Breast epithelium (tissue), 3 donors: Measurements from ENCODE around the gene CDC20B.

Experiments used
- POLR2A ChIP-seq: fragments of 450-650 bp; IDR thresholded peaks from one replicate; pipeline ENCODE4 v1.6.1; 2016; ENCODE audit warnings: antibody characterized with exemption, mild to moderate bottlenecking, moderate library complexity
- TF ChIP-seq, protein P1 (sequence below), 3 donors: fragments of 450-650 bp; IDR thresholded peaks; one replicate each; pipeline ENCODE4 v1.5.1; 2016 to 2017; ENCODE audit warnings: antibody characterized with exemption in 3 of 3, mild to moderate bottlenecking in 3 of 3, moderate library complexity in 3 of 3

GRCh38 chr5:55149308-55149795 lies 23.6 kb downstream of the CDC20B start:
- TF ChIP-seq POLR2A = no peak
- TF ChIP-seq, protein P1, sequence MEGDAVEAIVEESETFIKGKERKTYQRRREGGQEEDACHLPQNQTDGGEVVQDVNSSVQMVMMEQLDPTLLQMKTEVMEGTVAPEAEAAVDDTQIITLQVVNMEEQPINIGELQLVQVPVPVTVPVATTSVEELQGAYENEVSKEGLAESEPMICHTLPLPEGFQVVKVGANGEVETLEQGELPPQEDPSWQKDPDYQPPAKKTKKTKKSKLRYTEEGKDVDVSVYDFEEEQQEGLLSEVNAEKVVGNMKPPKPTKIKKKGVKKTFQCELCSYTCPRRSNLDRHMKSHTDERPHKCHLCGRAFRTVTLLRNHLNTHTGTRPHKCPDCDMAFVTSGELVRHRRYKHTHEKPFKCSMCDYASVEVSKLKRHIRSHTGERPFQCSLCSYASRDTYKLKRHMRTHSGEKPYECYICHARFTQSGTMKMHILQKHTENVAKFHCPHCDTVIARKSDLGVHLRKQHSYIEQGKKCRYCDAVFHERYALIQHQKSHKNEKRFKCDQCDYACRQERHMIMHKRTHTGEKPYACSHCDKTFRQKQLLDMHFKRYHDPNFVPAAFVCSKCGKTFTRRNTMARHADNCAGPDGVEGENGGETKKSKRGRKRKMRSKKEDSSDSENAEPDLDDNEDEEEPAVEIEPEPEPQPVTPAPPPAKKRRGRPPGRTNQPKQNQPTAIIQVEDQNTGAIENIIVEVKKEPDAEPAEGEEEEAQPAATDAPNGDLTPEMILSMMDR (IDR thresholded peaks at IDR 0.05) = no peak
